ENCODE data around the gene DHRS11. TPM values are rescaled to one million over a fixed set of nuclear protein-coding genes. Genes with fewer than 3 reads are reported as not detected.

DHRS11 gene
- 13.2 and 14.8 TPM in 2 replicates for total RNA-seq

GRCh38 chr17:36591434-36592315, at the start of gene DHRS11:
Gene DHRS11 (plus strand): TSS chr17:36591879. CDS start chr17:36592010, 131 bp downstream.
- TF ChIP-seq, protein P1, sequence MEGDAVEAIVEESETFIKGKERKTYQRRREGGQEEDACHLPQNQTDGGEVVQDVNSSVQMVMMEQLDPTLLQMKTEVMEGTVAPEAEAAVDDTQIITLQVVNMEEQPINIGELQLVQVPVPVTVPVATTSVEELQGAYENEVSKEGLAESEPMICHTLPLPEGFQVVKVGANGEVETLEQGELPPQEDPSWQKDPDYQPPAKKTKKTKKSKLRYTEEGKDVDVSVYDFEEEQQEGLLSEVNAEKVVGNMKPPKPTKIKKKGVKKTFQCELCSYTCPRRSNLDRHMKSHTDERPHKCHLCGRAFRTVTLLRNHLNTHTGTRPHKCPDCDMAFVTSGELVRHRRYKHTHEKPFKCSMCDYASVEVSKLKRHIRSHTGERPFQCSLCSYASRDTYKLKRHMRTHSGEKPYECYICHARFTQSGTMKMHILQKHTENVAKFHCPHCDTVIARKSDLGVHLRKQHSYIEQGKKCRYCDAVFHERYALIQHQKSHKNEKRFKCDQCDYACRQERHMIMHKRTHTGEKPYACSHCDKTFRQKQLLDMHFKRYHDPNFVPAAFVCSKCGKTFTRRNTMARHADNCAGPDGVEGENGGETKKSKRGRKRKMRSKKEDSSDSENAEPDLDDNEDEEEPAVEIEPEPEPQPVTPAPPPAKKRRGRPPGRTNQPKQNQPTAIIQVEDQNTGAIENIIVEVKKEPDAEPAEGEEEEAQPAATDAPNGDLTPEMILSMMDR (conservative IDR thresholded peaks at IDR 0.05; ENCODE audit: low read depth, low read length), result no peak
- peak within 1 kb of the TSS; percentile 68 for H3K4me3 ChIP-seq (ENCODE audit: low read depth, low read length)
- no peak for DNase-seq (ENCODE audit: low read depth)

DNA sequence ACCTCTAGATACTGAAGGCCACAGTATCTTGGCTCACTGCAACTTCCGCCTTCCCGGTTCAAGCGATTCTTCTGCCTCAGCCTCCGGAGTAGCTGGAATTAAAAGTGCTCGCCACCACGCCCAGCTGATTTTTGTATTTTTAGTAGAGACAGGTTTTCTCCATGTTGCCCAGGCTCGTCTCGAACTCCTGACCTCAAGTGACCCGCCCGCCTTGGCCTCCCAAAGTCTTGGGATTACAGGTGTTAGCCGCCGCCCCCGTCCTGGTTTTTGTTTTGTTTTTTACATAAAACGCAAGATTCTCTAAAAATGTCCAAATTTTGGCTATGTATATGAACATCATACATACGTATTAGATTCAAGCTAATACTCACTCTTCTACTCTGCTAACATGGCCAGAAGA, 48.9 kb upstream of the DHRS11 start:
- TF ChIP-seq, protein P1 (conservative IDR thresholded peaks at IDR 0.05; ENCODE audit: low read depth, low read length), result no peak
- no peak overlapping the region for H3K4me3 ChIP-seq (ENCODE audit: low read depth, low read length)
- no peak for DNase-seq (ENCODE audit: low read depth)

- H3K4me3 ChIP-seq (ENCODE audit: low read depth, low read length), result peak overlapping the region; percentile 79
- TF ChIP-seq, protein P1 (conservative IDR thresholded peaks at IDR 0.05; ENCODE audit: low read depth, low read length), result peak; percentile 10
- DNase-seq (ENCODE audit: low read depth), result no peak
Measured at GRCh38 chr17:36544044-36544306, 47.7 kb upstream of the DHRS11 start.

DNA sequence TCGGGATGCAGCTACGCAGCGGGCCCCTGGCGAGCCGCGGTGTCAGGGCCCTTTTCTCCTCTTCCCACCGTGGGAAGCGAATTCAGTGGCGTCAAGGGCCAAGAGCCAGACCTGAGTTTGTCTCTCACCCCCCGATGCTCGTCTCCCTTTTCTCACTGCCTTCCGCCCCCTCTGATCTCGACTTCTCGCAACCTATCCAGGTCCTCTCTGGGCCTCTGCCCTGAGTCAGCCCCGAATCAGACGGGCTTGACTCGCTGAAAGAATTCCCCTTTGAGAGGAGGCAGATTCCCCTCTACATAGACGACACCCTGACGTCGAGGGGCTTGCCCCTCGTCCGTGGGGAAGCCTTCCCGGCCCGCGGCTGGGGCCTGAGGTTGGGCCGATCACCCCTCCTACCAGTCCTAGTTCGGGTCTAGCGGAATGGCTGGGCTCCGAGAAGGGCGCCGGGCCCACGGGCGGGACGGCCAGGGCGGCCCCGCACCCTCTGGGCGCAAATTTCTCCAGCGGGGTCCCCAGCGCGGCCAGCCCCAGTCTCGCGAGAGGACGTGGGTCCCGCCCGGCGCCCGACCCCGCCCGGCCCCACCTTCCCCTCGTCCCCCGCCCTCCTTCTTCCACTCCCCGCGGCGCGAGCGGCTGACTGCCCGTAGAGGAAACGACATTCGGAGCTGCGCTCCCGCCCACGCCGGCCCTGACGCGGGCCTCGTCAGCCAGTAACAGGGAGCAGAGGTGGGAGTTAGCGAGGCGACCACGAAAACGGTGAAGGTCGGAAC, 47.2 kb upstream of the DHRS11 start, which contains the start of gene GGNBP2:
TSS of gene GGNBP2 (plus strand) at position 613 of the 770 bp plus-strand sequence. CDS start 806 bp downstream, outside the sequence.
- H3K4me3 ChIP-seq (ENCODE audit: low read depth, low read length), result peak within 1 kb of the TSS; percentile 79
- DNase-seq (ENCODE audit: low read depth), result no peak
- TF ChIP-seq, protein P1 (conservative IDR thresholded peaks at IDR 0.05; ENCODE audit: low read depth, low read length), result no peak

DNA sequence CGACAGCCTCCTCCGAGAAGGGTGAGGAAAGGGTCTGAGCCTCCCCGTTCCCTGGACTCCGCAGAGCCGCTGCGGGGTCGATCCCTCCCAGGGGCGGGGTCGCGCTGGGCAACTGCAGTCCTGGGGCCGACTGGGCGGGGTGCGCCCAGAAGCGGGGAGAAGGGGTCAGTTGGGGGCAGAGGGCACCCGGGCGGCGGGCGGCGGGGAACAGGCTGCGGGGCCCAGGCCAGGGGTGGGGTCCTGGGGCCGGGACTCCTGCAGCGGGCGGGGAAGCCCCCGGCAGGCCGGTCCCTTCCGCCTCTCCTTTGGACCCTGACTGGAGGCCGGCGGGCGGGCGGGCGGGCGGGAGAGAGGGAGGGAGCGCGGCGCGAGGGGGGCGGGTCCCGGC, 46.6 kb upstream of the DHRS11 start:
- DNase-seq (ENCODE audit: low read depth), result no peak
- H3K4me3 ChIP-seq (ENCODE audit: low read depth, low read length), result peak overlapping the region; percentile 79
- TF ChIP-seq, protein P1 (conservative IDR thresholded peaks at IDR 0.05; ENCODE audit: low read depth, low read length), result no peak

- DNase-seq (ENCODE audit: low read depth), result no peak
- TF ChIP-seq, protein P1 (conservative IDR thresholded peaks at IDR 0.05; ENCODE audit: low read depth, low read length), result no peak
- H3K4me3 ChIP-seq (ENCODE audit: low read depth, low read length), result peak overlapping the region; percentile 79
Measured at GRCh38 chr17:36545465-36546417, 45.9 kb upstream of the DHRS11 start.

Measured in epithelial cell of proximal tubule (primary cell).